GM10266 (cell line): ENCODE results near the gene MLST8.

Experiments
- DNase-seq: peaks from one replicate; pipeline ENCODE4 v3.0.0; 2012; ENCODE audit errors: extremely low spot score
- TF ChIP-seq, protein P1 (sequence below): IDR thresholded peaks from 2 replicates; pipeline ENCODE4 v1.5.1; 2012; ENCODE audit warnings: mild to moderate bottlenecking, low read depth; ENCODE audit not compliant: control insufficient read depth, insufficient read depth; ENCODE audit errors: missing control alignments

The MLST8 gene

DNA sequence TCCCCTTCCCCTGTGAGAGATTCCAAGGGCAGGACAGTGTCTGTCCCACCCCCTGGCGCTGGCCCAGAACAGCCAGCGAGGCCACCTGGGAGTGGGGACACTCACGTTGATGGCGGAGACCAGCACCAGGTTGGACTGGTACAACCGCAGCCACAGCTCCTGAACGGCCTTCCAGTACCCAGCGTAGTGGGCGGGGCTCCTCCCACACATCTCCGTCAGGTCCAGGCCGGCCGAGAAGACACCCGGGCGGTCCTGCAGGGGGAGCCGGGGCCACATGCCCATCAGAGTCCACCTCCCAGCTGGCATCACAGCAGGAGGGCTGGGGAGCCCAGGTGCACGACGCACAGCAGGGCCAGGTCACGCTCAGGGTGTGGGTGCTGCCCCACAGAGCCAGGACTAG is 39.0 kb downstream of the MLST8 start:
- TF ChIP-seq, protein P1, sequence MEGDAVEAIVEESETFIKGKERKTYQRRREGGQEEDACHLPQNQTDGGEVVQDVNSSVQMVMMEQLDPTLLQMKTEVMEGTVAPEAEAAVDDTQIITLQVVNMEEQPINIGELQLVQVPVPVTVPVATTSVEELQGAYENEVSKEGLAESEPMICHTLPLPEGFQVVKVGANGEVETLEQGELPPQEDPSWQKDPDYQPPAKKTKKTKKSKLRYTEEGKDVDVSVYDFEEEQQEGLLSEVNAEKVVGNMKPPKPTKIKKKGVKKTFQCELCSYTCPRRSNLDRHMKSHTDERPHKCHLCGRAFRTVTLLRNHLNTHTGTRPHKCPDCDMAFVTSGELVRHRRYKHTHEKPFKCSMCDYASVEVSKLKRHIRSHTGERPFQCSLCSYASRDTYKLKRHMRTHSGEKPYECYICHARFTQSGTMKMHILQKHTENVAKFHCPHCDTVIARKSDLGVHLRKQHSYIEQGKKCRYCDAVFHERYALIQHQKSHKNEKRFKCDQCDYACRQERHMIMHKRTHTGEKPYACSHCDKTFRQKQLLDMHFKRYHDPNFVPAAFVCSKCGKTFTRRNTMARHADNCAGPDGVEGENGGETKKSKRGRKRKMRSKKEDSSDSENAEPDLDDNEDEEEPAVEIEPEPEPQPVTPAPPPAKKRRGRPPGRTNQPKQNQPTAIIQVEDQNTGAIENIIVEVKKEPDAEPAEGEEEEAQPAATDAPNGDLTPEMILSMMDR, result no peak
- no peak for DNase-seq

DNA sequence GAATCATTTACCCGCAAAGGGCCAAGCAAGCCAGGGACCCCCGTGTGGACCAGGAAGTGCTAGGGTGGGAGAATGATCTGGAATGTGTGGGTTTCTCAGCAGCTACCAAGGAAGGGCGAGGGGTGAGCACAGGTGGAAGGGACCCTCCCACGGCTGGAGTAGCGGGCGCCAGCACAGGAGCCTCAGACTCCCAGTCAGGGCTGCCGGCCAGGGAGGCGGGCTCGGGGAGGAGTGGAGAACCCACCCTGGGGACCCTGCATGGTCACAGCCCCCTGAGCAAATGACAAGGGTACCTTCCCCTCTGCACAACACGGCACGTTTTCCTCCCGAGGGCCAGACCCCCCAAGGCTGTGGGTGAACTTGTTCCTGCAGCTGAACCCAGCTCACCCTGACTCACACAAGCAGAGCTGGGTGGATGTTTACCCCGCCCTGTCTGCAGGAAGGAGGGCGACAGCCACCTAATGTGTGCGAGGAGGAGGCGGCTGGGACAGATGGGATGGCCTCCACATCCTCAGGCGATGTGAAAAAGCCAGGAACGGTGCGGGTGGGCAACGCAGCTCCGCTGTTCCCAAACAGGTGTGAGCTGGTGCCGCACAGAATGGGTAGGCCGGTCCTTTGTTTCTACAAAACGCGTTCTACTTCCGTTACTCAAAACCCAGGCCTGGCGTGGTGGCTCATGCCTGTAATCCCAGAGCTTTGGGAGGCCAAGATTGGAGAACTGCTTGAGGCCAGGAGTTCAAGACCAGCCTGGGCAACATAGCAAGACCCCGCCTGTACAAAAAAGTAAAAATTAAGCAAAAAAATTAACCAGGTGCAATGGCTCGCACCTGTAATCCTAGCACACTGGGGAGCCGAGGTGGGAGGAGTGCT is 39.9 kb downstream of the MLST8 start:
- TF ChIP-seq, protein P1, result no peak
- no peak for DNase-seq

DNA sequence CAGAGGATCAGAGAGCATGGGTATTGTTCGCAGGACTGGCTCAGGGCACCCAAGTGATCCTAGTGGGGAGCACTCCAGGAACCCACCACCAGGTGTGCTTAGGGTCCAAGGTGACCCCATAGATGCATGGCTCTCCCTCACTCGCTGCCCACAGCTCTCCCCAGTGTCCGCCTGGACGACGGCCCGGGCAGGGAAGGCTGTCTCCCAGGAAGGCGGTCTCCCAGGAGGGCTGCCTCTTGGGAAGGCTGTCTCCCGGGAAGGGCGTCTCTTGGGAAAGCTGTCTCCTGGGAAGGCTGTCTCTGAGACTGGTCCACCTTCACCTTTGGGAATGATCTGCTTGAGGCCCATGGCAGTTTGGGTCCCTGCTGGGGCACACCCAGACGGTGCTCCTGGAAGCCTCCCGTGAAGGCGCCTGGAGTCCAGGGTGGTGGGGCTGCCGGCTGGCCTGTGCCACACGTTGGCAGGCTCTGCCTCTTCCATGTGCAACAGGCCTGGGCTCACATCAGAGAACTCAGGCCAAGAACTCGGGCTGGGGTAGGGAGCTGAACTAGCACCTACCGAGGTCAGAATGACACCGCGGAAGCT is 41.1 kb downstream of the MLST8 start:
- TF ChIP-seq, protein P1, result no peak
- no peak for DNase-seq

DNA sequence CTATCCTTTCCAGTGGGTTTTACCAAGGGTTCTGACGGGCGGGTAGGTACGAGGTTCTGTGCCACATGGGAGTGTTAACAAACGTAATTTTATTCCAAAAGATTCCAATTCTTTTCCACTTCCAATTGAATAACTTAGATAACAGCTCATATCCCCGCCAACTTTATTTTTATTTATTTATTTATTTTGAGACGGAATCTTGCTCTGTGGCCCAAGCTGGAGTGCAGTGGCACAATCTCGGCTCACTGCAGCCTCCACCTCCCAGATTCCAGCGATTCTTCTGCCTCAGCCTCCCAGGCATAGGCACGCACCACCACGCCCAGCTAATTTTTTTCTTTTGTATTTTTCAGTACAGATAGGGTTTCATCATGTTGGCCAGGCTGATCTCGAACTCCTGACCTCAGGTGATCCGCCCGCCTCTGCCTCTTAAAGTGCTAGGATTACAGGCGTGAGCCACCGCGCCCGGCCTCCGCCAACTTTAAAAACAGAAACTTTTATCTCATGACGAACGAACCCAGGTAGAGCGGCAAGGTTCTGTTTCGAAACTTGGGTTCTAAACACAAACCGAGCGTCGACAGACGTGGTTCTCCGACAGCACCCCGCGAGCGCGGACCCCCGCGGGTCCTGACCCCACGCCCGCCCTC is 45.5 kb downstream of the MLST8 start:
- DNase-seq, result no peak
- TF ChIP-seq, protein P1, result no peak

DNA sequence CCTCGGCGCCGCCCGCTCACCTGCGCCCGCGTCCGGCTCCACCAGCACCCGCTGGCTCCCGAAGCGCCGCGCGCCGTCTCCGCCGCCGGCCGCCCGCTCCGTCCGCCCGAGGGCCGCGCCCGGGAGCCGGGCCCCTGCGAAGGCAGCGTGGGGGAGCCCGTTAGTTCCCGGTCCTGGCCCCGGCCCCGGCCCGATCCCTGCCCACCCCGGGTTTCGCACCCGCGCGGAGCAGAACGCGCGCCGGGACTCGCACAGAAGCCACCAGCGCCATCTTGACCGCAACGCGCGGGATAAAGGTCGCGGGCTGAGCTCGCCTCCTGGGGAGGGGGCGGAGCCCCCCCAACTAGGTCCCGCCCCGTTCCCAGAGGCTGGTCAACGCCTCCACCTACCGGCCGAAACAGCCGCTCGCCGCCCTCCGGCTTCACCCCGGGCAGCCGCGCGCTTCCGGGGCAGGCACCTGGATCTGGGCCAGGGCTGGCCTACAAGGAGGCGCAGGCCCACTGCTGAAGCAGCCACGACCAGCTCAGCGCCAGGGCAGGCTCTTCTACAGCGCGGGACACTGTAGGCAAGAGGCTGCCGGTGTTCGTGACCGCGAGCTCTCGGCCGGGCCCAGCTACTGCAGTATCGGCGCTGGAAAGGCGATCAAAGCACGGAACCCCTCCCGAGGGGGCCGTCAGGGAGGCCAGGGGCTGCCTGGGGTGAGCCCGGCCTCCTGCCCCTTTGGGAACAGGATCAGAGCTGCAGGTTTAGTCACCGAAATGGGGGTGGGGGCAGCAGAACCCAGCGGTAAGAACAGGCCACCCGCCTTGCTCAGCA is 46.2 kb downstream of the MLST8 start, which contains the start of gene ECI1:
Gene ECI1, minus strand, starts transcription at position 292 of the 816 bp plus-strand sequence. Its CDS starts 21 bp downstream, at position 271.
- TF ChIP-seq, protein P1, result peak; percentile 72
- DNase-seq, result peak; percentile 100

DNA sequence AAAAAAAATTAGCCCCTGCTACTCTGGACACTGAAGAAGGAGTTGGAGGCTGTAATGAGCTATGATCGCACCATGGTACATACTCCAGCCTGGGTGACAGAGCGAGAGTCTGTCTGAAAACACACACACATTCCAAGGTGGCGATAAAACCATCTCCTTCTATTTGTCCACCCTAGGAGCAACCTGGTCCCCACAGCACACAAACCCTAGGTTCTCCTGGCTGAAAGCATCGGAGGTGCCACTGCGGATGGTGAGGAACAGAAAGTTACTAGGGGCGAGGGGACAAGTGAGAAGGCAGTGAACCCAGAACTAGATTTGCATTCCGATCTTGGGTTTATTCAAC is 47.5 kb downstream of the MLST8 start:
- TF ChIP-seq, protein P1, result no peak
- DNase-seq, result no peak
